Measurements from ENCODE around the gene PJA1.

The PJA1 gene

GRCh38 chrX:69172937-69173336 lies 7.7 kb upstream of the PJA1 start:
- no peak for DNase-seq (ENCODE audit: low read depth in 1 of 2, low spot score in 1 of 2)

GRCh38 chrX:69170319-69170718 lies 5.1 kb upstream of the PJA1 start:
- no peak for DNase-seq (ENCODE audit: low read depth in 1 of 2, low spot score in 1 of 2)

- DNase-seq (ENCODE audit: low read depth in 1 of 2, low spot score in 1 of 2), result peak; percentile 7 to 26
Observed at GRCh38 chrX:69163936-69164741, 1.1 kb downstream of the PJA1 start.

- DNase-seq (ENCODE audit: low read depth in 1 of 2, low spot score in 1 of 2), result no peak
Observed at GRCh38 chrX:69162361-69162865, 2.8 kb downstream of the PJA1 start.

GRCh38 chrX:69161786-69162349 lies 3.4 kb downstream of the PJA1 start:
- no peak for DNase-seq (ENCODE audit: low read depth in 1 of 2, low spot score in 1 of 2)

GRCh38 chrX:69161371-69161770 lies 3.9 kb downstream of the PJA1 start:
- DNase-seq (ENCODE audit: low read depth in 1 of 2, low spot score in 1 of 2), result no peak

- no peak for DNase-seq (ENCODE audit: low read depth in 1 of 2, low spot score in 1 of 2)
Observed at GRCh38 chrX:69158166-69158980, 6.9 kb downstream of the PJA1 start.

GRCh38 chrX:69156638-69157037 lies 8.6 kb downstream of the PJA1 start:
- DNase-seq (ENCODE audit: low read depth in 1 of 2, low spot score in 1 of 2), result no peak

GRCh38 chrX:69155786-69156520 lies 9.3 kb downstream of the PJA1 start:
- DNase-seq (ENCODE audit: low read depth in 1 of 2, low spot score in 1 of 2), result no peak

- DNase-seq (ENCODE audit: low read depth in 1 of 2, low spot score in 1 of 2), result no peak
Observed at GRCh38 chrX:69154051-69154450, 11.2 kb downstream of the PJA1 start.

- no peak for DNase-seq (ENCODE audit: low read depth in 1 of 2, low spot score in 1 of 2)
Observed at GRCh38 chrX:69153060-69153730, 12.1 kb downstream of the PJA1 start.

GRCh38 chrX:69152417-69152841 lies 12.8 kb downstream of the PJA1 start:
- no peak for DNase-seq (ENCODE audit: low read depth in 1 of 2, low spot score in 1 of 2)

GRCh38 chrX:69151866-69152284 lies 13.4 kb downstream of the PJA1 start:
- DNase-seq (ENCODE audit: low read depth in 1 of 2, low spot score in 1 of 2), result no peak

GRCh38 chrX:69150281-69150960 lies 14.8 kb downstream of the PJA1 start:
- no peak for DNase-seq (ENCODE audit: low read depth in 1 of 2, low spot score in 1 of 2)

- DNase-seq (ENCODE audit: low read depth in 1 of 2, low spot score in 1 of 2), result no peak
Observed at GRCh38 chrX:69149466-69150280, 15.6 kb downstream of the PJA1 start.

GRCh38 chrX:69148946-69149345 lies 16.3 kb downstream of the PJA1 start:
- no peak for DNase-seq (ENCODE audit: low read depth in 1 of 2, low spot score in 1 of 2)

- no peak for DNase-seq (ENCODE audit: low read depth in 1 of 2, low spot score in 1 of 2)
Observed at GRCh38 chrX:69146739-69147138, 18.5 kb downstream of the PJA1 start.

GRCh38 chrX:69145714-69146113 lies 19.5 kb downstream of the PJA1 start:
- DNase-seq (ENCODE audit: low read depth in 1 of 2, low spot score in 1 of 2), result no peak

All from activated T-helper 1 cell treated with anti-CD3 and anti-CD28 coated beads, Interleukin-2, amount 50 U/mL, for 16 hours (primary cell).